ENCODE results near the gene TEK. TPM values are rescaled to one million over a fixed set of nuclear protein-coding genes. Genes with fewer than 3 reads are reported as not detected.

TEK gene
- total and polyA plus RNA-seq, 9 of the 15 experiments (the other 6 are each of a cell fraction or from before 2014, with no cell fraction given), result 0.03 to 0.13 (median 0.06) TPM

DNA sequence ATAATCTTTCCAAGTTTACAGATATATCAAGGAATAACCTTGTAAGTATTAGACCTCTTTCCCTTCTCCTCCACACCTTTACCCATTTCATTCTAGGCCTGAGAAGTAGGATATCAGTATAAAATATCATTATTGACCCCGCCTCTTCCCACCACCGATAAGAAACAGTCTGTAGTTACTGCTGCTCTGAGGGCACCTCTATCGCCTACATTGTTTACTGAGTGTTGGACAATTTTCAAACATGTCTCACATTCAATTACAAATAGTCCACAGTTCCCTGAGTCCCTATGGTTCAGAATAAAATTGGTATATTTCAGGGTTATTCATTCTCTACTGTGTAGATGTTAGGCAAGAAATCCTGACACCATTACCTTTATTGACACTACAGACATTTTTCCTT, 73.4 kb downstream of the TEK start:
- no peaks in the 10 kb centered on the region for H3K4me1 ChIP-seq (replicated peaks in 1 of 2; ENCODE audit: control insufficient read depth in 2 of 2, insufficient read depth in 2 of 2, low read length in 2 of 2)
- 0% methylated on average over 2 of the region's 3 CpGs for WGBS (ENCODE audit: insufficient coverage, low coverage, missing lambda C conversion rate)
- ChIA-PET CTCF (ENCODE audit: low intra/inter-chr PET ratio) (no interaction called here), POLR2A (no interaction called here)
- no peaks in the 10 kb centered on the region for H3K79me2 ChIP-seq (ENCODE audit: control insufficient read depth, insufficient read depth, low read length)
- no peaks in the 10 kb centered on the region for H3K9me1 ChIP-seq (ENCODE audit: control insufficient read depth, insufficient read depth, low read length)
- no peak overlapping the region for H3K4me2 ChIP-seq (ENCODE audit: insufficient read depth, low read length)
- H3K4me3 ChIP-seq, result no peak overlapping the region
- H4K20me1 ChIP-seq (replicated peaks; ENCODE audit: control insufficient read depth, insufficient read depth, low read length), result no peaks in the 10 kb centered on the region
- H3K27me3 ChIP-seq (ENCODE audit: control insufficient read depth in 2 of 2, insufficient read depth in 2 of 2, low read length in 2 of 2), result no peaks in the 10 kb centered on the region
- intact Hi-C loops (cut with micrococcal nuclease) (no loop called here), in situ Hi-C loops (cut with MboI) (no loop called here)
- FAIRE-seq (no peak), DNase-seq (ENCODE audit: extremely low read depth in 1 of 4, low spot score in 3 of 4) (no peak), ATAC-seq (no peak)
- BruUV-seq (replicated peaks), result no TSS peak
- H3K36me3 ChIP-seq (ENCODE audit: control insufficient read depth, insufficient read depth, low read length), result no peaks in the 10 kb centered on the region
- no peak overlapping the region for H3K27ac ChIP-seq (ENCODE audit: extremely low read depth, low read depth, low read length)
- H2AFZ ChIP-seq (ENCODE audit: low read depth, low read length), result no peak overlapping the region
- H3K9ac ChIP-seq (ENCODE audit: insufficient read depth in 1 of 2, low read depth in 2 of 2, low read length in 2 of 2), result no peak overlapping the region
- no peaks in the 10 kb centered on the region for H3K9me3 ChIP-seq (replicated peaks; ENCODE audit: control insufficient read depth, insufficient read depth, low read depth, low read length)
- no peak for TF ChIP-seq RBM22 (IDR thresholded peaks at IDR 0.05; ENCODE audit: low read depth, low read length, poor library complexity, severe bottlenecking)
- TF ChIP-seq HOXB6 (CRISPR knock-in tag; IDR thresholded peaks at IDR 0.05; ENCODE audit: borderline replicate concordance), result no peak
- no peak for TF ChIP-seq SIRT6 (IDR thresholded peaks at IDR 0.05; ENCODE audit: low read depth, low read length)
- no peak for TF ChIP-seq ZBTB9 (CRISPR knock-in tag; IDR thresholded peaks at IDR 0.05)
- no peak for TF ChIP-seq NR2C1 (IDR thresholded peaks at IDR 0.05)
- no peak for TF ChIP-seq NR2C1 (tag; IDR thresholded peaks at IDR 0.05)
- no peak for TF ChIP-seq LCOR (CRISPR knock-in tag; IDR thresholded peaks at IDR 0.05)
- no peak for TF ChIP-seq FOXP1 (CRISPR knock-in tag; IDR thresholded peaks at IDR 0.05)
- TF ChIP-seq, protein P1, sequence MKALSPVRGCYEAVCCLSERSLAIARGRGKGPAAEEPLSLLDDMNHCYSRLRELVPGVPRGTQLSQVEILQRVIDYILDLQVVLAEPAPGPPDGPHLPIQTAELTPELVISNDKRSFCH (CRISPR knock-in tag; IDR thresholded peaks at IDR 0.05), result no peak
- TF ChIP-seq, protein P1 (tag; IDR thresholded peaks at IDR 0.05), result no peak
- no peak for TF ChIP-seq ZNF253 (CRISPR knock-in tag; conservative IDR thresholded peaks at IDR 0.05)
- TF ChIP-seq ARID3A (IDR thresholded peaks at IDR 0.05; ENCODE audit: borderline replicate concordance, low read depth, low read length), result no peak
- no peak for TF ChIP-seq DIDO1 (tag; IDR thresholded peaks at IDR 0.05; ENCODE audit: low read depth)
- TF ChIP-seq PATZ1 (CRISPR knock-in tag; IDR thresholded peaks at IDR 0.05; ENCODE audit: borderline replicate concordance), result no peak
- no peak for TF ChIP-seq ZNF584 (CRISPR knock-in tag; IDR thresholded peaks at IDR 0.05; ENCODE audit: low read depth)
- no peak for TF ChIP-seq JUNB (CRISPR knock-in tag; conservative IDR thresholded peaks at IDR 0.05)
- no peak for TF ChIP-seq BDP1 (IDR thresholded peaks at IDR 0.05; ENCODE audit: insufficient read depth, insufficient read length)
- TF ChIP-seq MYC (IDR thresholded peaks at IDR 0.05; ENCODE audit: low read depth, low read length), result no peak
- TF ChIP-seq MYC (CRISPR knock-in tag; IDR thresholded peaks at IDR 0.05; ENCODE audit: borderline replicate concordance, low read depth), result no peak
- TF ChIP-seq ZNF232 (CRISPR knock-in tag; IDR thresholded peaks at IDR 0.05), result no peak
